Smooth muscle cell (in vitro differentiated cells): ENCODE data around the gene C2orf81. TPM values are rescaled to one million over a fixed set of nuclear protein-coding genes. Genes with fewer than 3 reads are reported as not detected.

Experiments used
- DNase-seq: peaks from one replicate; lab custom pipeline; 2025; ENCODE audit not compliant: unreplicated experiment; lab: John Stamatoyannopoulos, UW
- H2AFZ ChIP-seq: fragments of 200-600 bp; sonication (generic); 2 replicates; pipeline ENCODE4 v1.6.0; 2016; ENCODE audit warnings: antibody characterized with exemption, low read depth, mild to moderate bottlenecking
- H3F3A ChIP-seq: fragments of 200-600 bp; sonication (generic); 2 replicates; pipeline ENCODE4 v1.6.0; 2017; ENCODE audit warnings: antibody characterized with exemption, low read depth
- H3K27ac ChIP-seq: fragments of 200-600 bp; sonication (generic); 2 replicates; pipeline ENCODE4 v1.5.1; 2016; ENCODE audit warnings: low read depth, mild to moderate bottlenecking
- H3K27me3 ChIP-seq: fragments of 200-600 bp; sonication (generic); 2 replicates; pipeline ENCODE4 v1.6.1; 2016; ENCODE audit warnings: low read depth, mild to moderate bottlenecking
- H3K36me3 ChIP-seq: fragments of 200-600 bp; sonication (generic); 2 replicates; pipeline ENCODE4 v1.5.1; 2016; ENCODE audit warnings: low read depth
- H3K4me1 ChIP-seq: fragments of 200-600 bp; sonication (generic); 2 replicates; pipeline ENCODE4 v1.5.1; 2016; ENCODE audit warnings: low read depth
- H3K4me2 ChIP-seq: fragments of 200-600 bp; sonication (generic); 2 replicates; pipeline ENCODE4 v1.6.0; 2016; ENCODE audit warnings: mild to moderate bottlenecking
- H3K4me3 ChIP-seq: fragments of 200-600 bp; sonication (generic); 2 replicates; pipeline ENCODE4 v1.5.1; 2016; ENCODE audit warnings: mild to moderate bottlenecking
- H3K79me2 ChIP-seq: fragments of 200-600 bp; sonication (generic); 2 replicates; pipeline ENCODE4 v1.6.0; 2016; ENCODE audit warnings: low read depth, mild to moderate bottlenecking
- H3K9ac ChIP-seq: fragments of 200-600 bp; sonication (generic); 2 replicates; pipeline ENCODE4 v1.6.0; 2016; ENCODE audit warnings: low read depth
- H3K9me3 ChIP-seq: fragments of 200-600 bp; sonication (generic); replicated peaks from 2 replicates; pipeline ENCODE4 v1.5.1; 2016; ENCODE audit warnings: low read depth
- H4K20me1 ChIP-seq: fragments of 200-600 bp; sonication (generic); 2 replicates; pipeline ENCODE4 v1.6.0; 2016; ENCODE audit warnings: low read depth
- CTCF ChIP-seq: fragments of 200-600 bp; sonication (generic); IDR thresholded peaks from 2 replicates; pipeline ENCODE4 v1.5.1; 2017; ENCODE audit warnings: borderline replicate concordance, mild to moderate bottlenecking, antibody characterized with exemption; ENCODE audit not compliant: insufficient read depth, poor library complexity, severe bottlenecking
- WGBS: methylation state at CpG from one replicate; pipeline ENCODE4 v1.1.7; 2016; ENCODE audit warnings: low lambda C conversion rate; 5-methylcytosine and 5-hydroxymethylcytosine counted together
- polyA plus RNA-seq: library from polyadenylated mRNA; unstranded; fragments of >200 nt; fragmentation: Nextera tagmentation; extraction: Ambion mirVana; gene quantifications from 2 replicates; pipeline ENCODE4 v1.2.1, GENCODE V29; 2016
- total RNA-seq: library from RNA; depleted of rRNA; stranded (reverse); fragments of >200 nt; gene quantifications from 2 replicates; pipeline ENCODE4 v1.2.3, GENCODE V29; 2014

The C2orf81 gene
- total and polyA plus RNA-seq, 2 experiments from 2014 or later, result 1.3 to 3.5 TPM

GRCh38 chr2:74419345-74419744 lies 2.1 kb downstream of the C2orf81 start:
- no peaks in the 10 kb centered on the region for H4K20me1 ChIP-seq
- H3K79me2 ChIP-seq, result no peaks in the 10 kb centered on the region
- no peak overlapping the region for H3K4me3 ChIP-seq
- H3K9ac ChIP-seq, result no peak overlapping the region
- H3K4me1 ChIP-seq, result peaks cover 5% of the 10 kb centered on the region
- DNase-seq, result no peak
- H3K27ac ChIP-seq, result no peak overlapping the region
- WGBS, result 91% methylated on average over 1 of the region's 1 CpG
- H3F3A ChIP-seq, result peaks cover 3% of the 10 kb centered on the region
- no peaks in the 10 kb centered on the region for H3K9me3 ChIP-seq
- no peaks in the 10 kb centered on the region for H3K36me3 ChIP-seq
- H3K27me3 ChIP-seq, result peaks cover 4% of the 10 kb centered on the region
- H2AFZ ChIP-seq, result no peak overlapping the region
- TF ChIP-seq CTCF, result no peak
- H3K4me2 ChIP-seq, result no peak overlapping the region

GRCh38 chr2:74418312-74418711 lies 3.1 kb downstream of the C2orf81 start:
- H3K9ac ChIP-seq, result no peak overlapping the region
- H3K79me2 ChIP-seq, result no peaks in the 10 kb centered on the region
- peaks cover 5% of the 10 kb centered on the region for H3K4me1 ChIP-seq
- WGBS, result 94% methylated on average over 27 of the region's 27 CpGs
- DNase-seq, result no peak
- H3F3A ChIP-seq, result no peaks in the 10 kb centered on the region
- no peaks in the 10 kb centered on the region for H3K36me3 ChIP-seq
- H3K9me3 ChIP-seq, result no peaks in the 10 kb centered on the region
- H2AFZ ChIP-seq, result no peak overlapping the region
- no peak overlapping the region for H3K4me3 ChIP-seq
- no peaks in the 10 kb centered on the region for H4K20me1 ChIP-seq
- TF ChIP-seq CTCF, result no peak
- H3K27ac ChIP-seq, result no peak overlapping the region
- H3K4me2 ChIP-seq, result no peak overlapping the region
- peaks cover 4% of the 10 kb centered on the region for H3K27me3 ChIP-seq

- no peaks in the 10 kb centered on the region for H3K79me2 ChIP-seq
- H3K4me2 ChIP-seq, result no peak overlapping the region
- no peak overlapping the region for H2AFZ ChIP-seq
- H3K27ac ChIP-seq, result no peak overlapping the region
- H3K4me1 ChIP-seq, result peaks cover 5% of the 10 kb centered on the region
- no peak overlapping the region for H3K9ac ChIP-seq
- H3F3A ChIP-seq, result no peaks in the 10 kb centered on the region
- peaks cover 4% of the 10 kb centered on the region for H3K27me3 ChIP-seq
- no peaks in the 10 kb centered on the region for H3K9me3 ChIP-seq
- H4K20me1 ChIP-seq, result no peaks in the 10 kb centered on the region
- DNase-seq, result no peak
- no peak overlapping the region for H3K4me3 ChIP-seq
- no peaks in the 10 kb centered on the region for H3K36me3 ChIP-seq
- WGBS, result 82% methylated on average over 3 of the region's 6 CpGs
- TF ChIP-seq CTCF, result no peak
These were observed 3.7 kb downstream of the C2orf81 start for GRCh38 chr2:74417763-74418162.

GRCh38 chr2:74417197-74417596 lies 4.2 kb downstream of the C2orf81 start:
- H3K79me2 ChIP-seq, result no peaks in the 10 kb centered on the region
- no peak overlapping the region for H3K27ac ChIP-seq
- no peak overlapping the region for H3K4me3 ChIP-seq
- no peak for TF ChIP-seq CTCF
- H2AFZ ChIP-seq, result no peak overlapping the region
- H3K27me3 ChIP-seq, result peaks cover 4% of the 10 kb centered on the region
- H3K4me2 ChIP-seq, result no peak overlapping the region
- no peaks in the 10 kb centered on the region for H3K9me3 ChIP-seq
- no peak overlapping the region for H3K9ac ChIP-seq
- peaks cover 5% of the 10 kb centered on the region for H3K4me1 ChIP-seq
- H4K20me1 ChIP-seq, result no peaks in the 10 kb centered on the region
- H3F3A ChIP-seq, result no peaks in the 10 kb centered on the region
- no peaks in the 10 kb centered on the region for H3K36me3 ChIP-seq
- 73% methylated on average over 3 of the region's 3 CpGs for WGBS
- DNase-seq, result no peak
